Activated CD4-positive, alpha-beta memory T cell treated with anti-CD3 and anti-CD28 coated beads for 36 hours (primary cell): ENCODE results near the gene SCYGR6. TPM values are rescaled to one million over a fixed set of nuclear protein-coding genes. Genes with fewer than 3 reads are reported as not detected.

ENCODE experiments used
- CTCF ChIA-PET: fragments of 350-600 bp; sonication (Branson Sonifier 250); formaldehyde crosslinking; loops from one replicate; lab custom pipeline; 2021; ENCODE audit warnings: antibody characterized with exemption, inconsistent platforms; lab: Charles Lee
- POLR2A ChIA-PET: fragments of 350-600 bp; sonication (Branson Sonifier 250); formaldehyde crosslinking; loops from one replicate; lab custom pipeline; 2021; ENCODE audit warnings: antibody characterized with exemption; lab: Charles Lee
- DNase-seq: peaks from one replicate; pipeline ENCODE4 v3.0.0-alpha.2; 2020
- H3K27ac Mint-ChIP-seq: one replicate; pipeline ENCODE4 v1.8.0; 2021; ENCODE audit warnings: mixed read lengths
- H3K27me3 Mint-ChIP-seq: one replicate; pipeline ENCODE4 v1.8.0; 2021; ENCODE audit warnings: mixed read lengths
- H3K36me3 Mint-ChIP-seq: one replicate; pipeline ENCODE4 v1.8.0; 2021; ENCODE audit warnings: mixed read lengths
- H3K4me1 Mint-ChIP-seq: one replicate; pipeline ENCODE4 v1.8.0; 2021; ENCODE audit warnings: low read depth, mixed read lengths
- H3K4me3 Mint-ChIP-seq: one replicate; pipeline ENCODE4 v1.8.0; 2021; ENCODE audit warnings: mild to moderate bottlenecking, mixed read lengths
- H3K9me3 Mint-ChIP-seq: one replicate; pipeline ENCODE4 v1.8.0; 2021; ENCODE audit warnings: mixed read lengths
- intact Hi-C: fragments of 100-400 bp; cut with micrococcal nuclease; formaldehyde crosslinking; loops from one replicate; pipeline ENCODE4 v1.15.1; 2023
- total RNA-seq, 2 experiments: library from RNA; stranded (reverse); gene quantifications; one replicate each; pipeline ENCODE4 v1.2.3, GENCODE V29; 2021

SCYGR6 gene
- total RNA-seq, 2 experiments from 2014 or later = not detected

DNA sequence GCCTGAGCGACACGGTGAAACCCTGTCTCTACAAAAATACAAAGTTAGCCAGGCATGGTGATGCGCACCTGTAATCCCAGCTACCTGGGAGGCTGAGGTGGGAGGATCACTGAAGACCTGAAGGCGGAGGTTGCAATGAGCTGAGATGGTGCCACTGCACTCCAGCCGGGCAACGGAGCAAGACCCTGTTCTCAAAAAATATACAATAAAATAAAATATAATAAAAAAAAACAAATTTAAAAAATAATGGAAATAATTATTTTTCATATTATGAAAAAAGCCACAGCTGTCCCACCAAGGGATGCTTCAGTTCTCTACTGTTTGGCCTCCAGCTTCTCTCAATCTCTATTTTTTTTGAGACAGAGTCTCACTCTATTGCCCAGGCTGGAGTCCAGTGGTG, 17.2 kb downstream of the SCYGR6 start:
- Mint-ChIP-seq H3K4me3 (no peak overlapping the region), H3K9me3 (no peaks in the 10 kb centered on the region), H3K4me1 (no peaks in the 10 kb centered on the region), H3K36me3 (no peaks in the 10 kb centered on the region), H3K27ac (no peak overlapping the region), H3K27me3 (peaks cover 19% of the 10 kb centered on the region)
- no peak for DNase-seq
- ChIA-PET POLR2A (no interaction called here), CTCF (no interaction called here)
- intact Hi-C loops = no loop called here

DNA sequence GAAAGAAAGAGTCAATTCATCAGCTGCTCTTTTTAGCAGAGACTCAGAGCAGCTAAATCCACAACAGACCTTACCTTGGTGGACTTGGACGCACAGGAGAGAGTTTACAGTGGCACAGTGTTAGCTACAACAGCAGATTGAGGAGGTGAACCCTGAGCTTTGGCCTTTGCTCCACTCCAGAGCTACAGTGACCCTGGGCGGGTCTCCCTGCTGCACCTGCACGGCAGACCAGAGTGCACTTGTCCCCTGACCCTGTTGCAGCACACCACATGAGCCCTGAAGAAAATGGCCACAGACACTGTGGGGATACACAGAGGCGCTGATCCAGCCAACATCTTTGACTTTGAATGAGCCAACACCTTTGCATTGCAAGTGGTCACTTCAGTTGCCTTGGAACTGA, 17.7 kb downstream of the SCYGR6 start:
- CTCF ChIA-PET = no interaction called here

DNA sequence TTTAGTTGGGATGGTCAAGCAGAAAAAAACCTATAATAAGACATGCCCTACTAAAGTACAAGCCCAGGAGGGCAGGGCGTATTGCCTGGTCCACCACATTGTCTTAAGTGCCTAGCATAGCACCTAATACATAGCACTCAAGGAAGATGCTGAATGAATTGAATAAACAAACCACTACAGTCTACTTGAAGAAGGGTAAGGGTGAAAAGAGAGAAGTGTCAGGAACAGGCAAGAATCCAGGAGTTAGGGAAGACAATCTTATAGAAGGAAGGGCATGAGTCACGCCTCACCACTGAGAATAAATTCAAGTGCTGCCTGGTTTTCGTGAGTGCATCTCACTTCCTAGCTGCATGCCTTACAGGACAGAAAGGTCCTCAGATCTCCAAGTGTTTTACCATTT, 20.6 kb downstream of the SCYGR6 start:
- no peaks in the 10 kb centered on the region for H3K36me3 Mint-ChIP-seq
- H3K9me3 Mint-ChIP-seq = no peaks in the 10 kb centered on the region
- H3K27me3 Mint-ChIP-seq = peaks cover 18% of the 10 kb centered on the region
- DNase-seq = no peak
- no peaks in the 10 kb centered on the region for H3K4me1 Mint-ChIP-seq
- ChIA-PET POLR2A (no interaction called here), CTCF (no interaction called here)
- no peak overlapping the region for H3K4me3 Mint-ChIP-seq
- H3K27ac Mint-ChIP-seq = no peak overlapping the region
- intact Hi-C loops = no loop called here

More for the DNA sequence above, 17.7 kb downstream of the SCYGR6 start:
- H3K27me3 Mint-ChIP-seq = peaks cover 19% of the 10 kb centered on the region
- no peaks in the 10 kb centered on the region for H3K36me3 Mint-ChIP-seq
- H3K4me3 Mint-ChIP-seq = no peak overlapping the region
- POLR2A ChIA-PET = no interaction called here
- intact Hi-C loops = no loop called here
- H3K9me3 Mint-ChIP-seq = no peaks in the 10 kb centered on the region
- H3K27ac Mint-ChIP-seq = no peak overlapping the region
- DNase-seq = no peak
- H3K4me1 Mint-ChIP-seq = no peaks in the 10 kb centered on the region

DNA sequence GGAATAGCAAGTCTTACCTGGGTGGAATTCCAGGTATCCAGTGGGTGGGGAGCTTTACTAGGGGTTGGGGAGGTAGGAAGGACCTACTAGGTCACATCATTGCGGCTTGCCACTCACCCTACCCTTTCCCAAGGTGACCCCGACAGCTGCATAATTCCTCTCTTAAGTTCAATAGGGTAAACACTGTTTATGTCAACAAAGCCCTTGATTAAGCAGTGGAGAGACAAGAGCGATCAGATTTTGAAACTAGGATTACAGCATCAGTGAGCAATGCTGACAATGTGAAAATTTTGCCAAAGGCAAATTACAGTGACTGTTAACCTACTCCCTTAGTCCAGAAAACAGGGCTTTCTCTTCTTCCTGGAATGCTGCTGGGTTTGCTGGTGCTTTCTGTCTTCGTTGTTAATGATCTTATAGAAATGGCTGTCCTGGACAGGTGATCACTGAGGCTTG, 21.3 kb downstream of the SCYGR6 start:
- intact Hi-C loops = no loop called here
- Mint-ChIP-seq H3K9me3 (no peaks in the 10 kb centered on the region), H3K36me3 (no peaks in the 10 kb centered on the region), H3K27me3 (peaks cover 17% of the 10 kb centered on the region), H3K4me3 (no peak overlapping the region), H3K4me1 (no peaks in the 10 kb centered on the region), H3K27ac (no peak overlapping the region)
- POLR2A ChIA-PET = no interaction called here
- CTCF ChIA-PET = no interaction called here
- DNase-seq = no peak

DNA sequence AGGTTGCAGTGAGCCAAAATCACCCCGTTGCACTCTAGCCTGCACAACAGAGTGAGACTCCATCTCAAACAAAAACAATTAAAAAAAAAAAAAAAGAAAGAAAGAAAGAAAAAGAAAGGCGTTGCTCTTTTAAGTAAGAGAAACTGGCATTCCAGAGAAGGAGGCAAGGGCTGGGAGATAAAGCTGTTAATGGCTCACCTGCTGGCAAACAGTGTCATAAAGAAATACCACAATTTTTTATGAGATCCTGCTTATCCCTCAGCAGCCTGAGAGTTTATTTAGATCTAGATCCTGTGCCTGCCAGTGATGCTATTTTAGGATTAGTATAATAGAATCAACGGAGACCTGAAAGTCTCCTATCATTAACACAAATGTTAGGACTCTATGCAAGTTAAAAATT, 23.0 kb downstream of the SCYGR6 start:
- no peak for DNase-seq
- H3K27ac Mint-ChIP-seq = no peak overlapping the region
- intact Hi-C loops = no loop called here
- POLR2A ChIA-PET = no interaction called here
- no peaks in the 10 kb centered on the region for H3K9me3 Mint-ChIP-seq
- H3K4me3 Mint-ChIP-seq = no peak overlapping the region
- CTCF ChIA-PET = no interaction called here
- H3K36me3 Mint-ChIP-seq = no peaks in the 10 kb centered on the region
- H3K27me3 Mint-ChIP-seq = peaks cover 15% of the 10 kb centered on the region
- no peaks in the 10 kb centered on the region for H3K4me1 Mint-ChIP-seq

- ChIA-PET POLR2A (no interaction called here), CTCF (interaction anchor here (0.7 to 1.4 kb wide), 3 partner anchors 40 to 77 kb away, joined by 3 to 6 read pairs (median 4); no protein-coding TSS in a partner anchor)
- H3K36me3 Mint-ChIP-seq = no peaks in the 10 kb centered on the region
These were observed 27.4 kb downstream of the SCYGR6 start for GRCh38 chr2:227696990-227697679.

DNA sequence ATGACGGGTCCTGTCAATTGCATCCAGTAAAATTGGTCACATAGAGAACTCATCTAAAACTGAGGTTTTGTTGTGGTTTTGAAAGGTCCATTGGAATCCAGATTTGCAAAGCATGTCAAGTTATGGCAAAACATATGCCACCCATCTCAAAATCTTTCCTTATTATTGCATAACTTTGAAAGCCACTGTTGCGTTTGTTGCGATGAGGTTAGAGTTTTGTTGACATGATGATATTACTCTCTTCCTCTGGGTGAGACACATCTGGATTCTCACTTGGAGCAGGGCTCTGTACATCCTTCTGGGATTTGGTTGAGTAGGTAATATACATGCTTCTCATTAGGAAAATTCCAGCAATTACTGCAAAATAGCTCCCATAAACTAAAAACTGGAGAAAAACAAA, 37.4 kb downstream of the SCYGR6 start:
- Mint-ChIP-seq H3K4me3 (no peak overlapping the region), H3K27ac (no peak overlapping the region), H3K9me3 (no peaks in the 10 kb centered on the region), H3K4me1 (no peaks in the 10 kb centered on the region), H3K27me3 (peaks cover 12% of the 10 kb centered on the region), H3K36me3 (no peaks in the 10 kb centered on the region)
- intact Hi-C loops = no loop called here
- POLR2A ChIA-PET = no interaction called here
- CTCF ChIA-PET = no interaction called here
- DNase-seq = no peak

More at GRCh38 chr2:227696990-227697679, 27.4 kb downstream of the SCYGR6 start:
- Mint-ChIP-seq H3K4me3 (no peak overlapping the region), H3K9me3 (no peaks in the 10 kb centered on the region), H3K27me3 (peaks cover 5% of the 10 kb centered on the region), H3K27ac (no peak overlapping the region), H3K4me1 (no peaks in the 10 kb centered on the region)
- intact Hi-C loops = no loop called here
- DNase-seq = no peak

DNA sequence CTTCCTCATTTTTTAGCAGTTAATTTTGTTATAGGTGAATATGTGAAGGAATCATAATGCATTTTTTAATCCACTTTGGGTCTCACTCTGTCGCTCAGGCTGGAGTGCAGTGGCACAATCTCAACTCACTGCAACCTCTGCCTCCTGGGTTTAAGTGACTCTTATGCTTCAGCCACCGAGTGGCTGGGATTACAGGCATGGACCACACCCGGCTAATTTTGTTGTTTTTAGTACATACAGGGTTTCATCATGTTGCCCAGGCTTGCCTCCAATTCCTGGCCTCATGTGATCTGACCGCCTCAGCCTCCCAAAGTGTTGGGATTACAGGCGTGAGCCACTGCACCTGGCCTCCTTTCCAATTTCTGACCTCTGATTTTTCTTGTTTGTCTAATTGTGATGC, 40.3 kb downstream of the SCYGR6 start:
- Mint-ChIP-seq H3K36me3 (no peaks in the 10 kb centered on the region), H3K4me1 (no peaks in the 10 kb centered on the region)
- CTCF ChIA-PET = no interaction called here

GRCh38 chr2:227677928-227678327, 46.6 kb downstream of the SCYGR6 start:
- ChIA-PET CTCF (no interaction called here), POLR2A (no interaction called here)
- Mint-ChIP-seq H3K4me3 (no peak overlapping the region), H3K9me3 (no peaks in the 10 kb centered on the region), H3K27ac (no peak overlapping the region), H3K4me1 (no peaks in the 10 kb centered on the region), H3K36me3 (no peaks in the 10 kb centered on the region), H3K27me3 (peaks cover 5% of the 10 kb centered on the region)
- intact Hi-C loops = no loop called here
- DNase-seq = no peak

More for the DNA sequence above, 40.3 kb downstream of the SCYGR6 start:
- no peak overlapping the region for H3K27ac Mint-ChIP-seq
- H3K27me3 Mint-ChIP-seq = peaks cover 6% of the 10 kb centered on the region
- DNase-seq = no peak
- POLR2A ChIA-PET = no interaction called here
- intact Hi-C loops = no loop called here
- H3K9me3 Mint-ChIP-seq = no peaks in the 10 kb centered on the region
- H3K4me3 Mint-ChIP-seq = no peak overlapping the region

- H3K9me3 Mint-ChIP-seq = no peaks in the 10 kb centered on the region
- ChIA-PET CTCF (interaction anchor here (0.7 kb wide), 1 partner anchor 16 kb away, joined by 3 read pairs; no protein-coding TSS in a partner anchor), POLR2A (no interaction called here)
- intact Hi-C loops = no loop called here
- DNase-seq = no peak
- H3K27me3 Mint-ChIP-seq = peaks cover 5% of the 10 kb centered on the region
- H3K36me3 Mint-ChIP-seq = no peaks in the 10 kb centered on the region
- no peak overlapping the region for H3K27ac Mint-ChIP-seq
- no peak overlapping the region for H3K4me3 Mint-ChIP-seq
- H3K4me1 Mint-ChIP-seq = no peaks in the 10 kb centered on the region
These were observed 50.1 kb downstream of the SCYGR6 start for GRCh38 chr2:227674485-227674884.

Other genes with a start within 250 kb of the SCYGR6 start
- not detected for gene SCYGR2, start 125.9 kb downstream of the SCYGR6 start, total RNA-seq
- not detected for gene SCYGR3, start 109.9 kb downstream of the SCYGR6 start, total RNA-seq
- gene SCYGR4, start 107.3 kb downstream of the SCYGR6 start, total RNA-seq = not detected
- not detected for gene SCYGR5, start 58.0 kb downstream of the SCYGR6 start, total RNA-seq
- gene SLC19A3, start 6.7 kb downstream of the SCYGR6 start, total RNA-seq = not detected
- not detected for gene SCYGR7, start 3.6 kb upstream of the SCYGR6 start, total RNA-seq
- gene SCYGR8, start 21.1 kb upstream of the SCYGR6 start, total RNA-seq = not detected
- gene CCL20, start 89.1 kb upstream of the SCYGR6 start, total RNA-seq = 10 to 100 TPM; 72.0 to 74.7 TPM
- gene DAW1, start 146.9 kb upstream of the SCYGR6 start, total RNA-seq = not detected